Trophoblast cell (in vitro differentiated cells and primary cell): Measurements from ENCODE around the gene MAP4K2.

ENCODE experiments used
- DNase-seq, 2 donors: peaks; one replicate each; pipeline ENCODE4 v3.0.0-alpha.2; 2016
- H2AFZ ChIP-seq: 2 replicates; pipeline ENCODE4 v1.6.1; 2013; ENCODE audit warnings: low read length, moderate library complexity, mild to moderate bottlenecking; ENCODE audit not compliant: insufficient read depth, poor library complexity
- H2AK5ac ChIP-seq: 2 replicates; pipeline ENCODE4 v1.6.1; 2013; ENCODE audit warnings: mild to moderate bottlenecking, low read length
- H2BK120ac ChIP-seq: 2 replicates; pipeline ENCODE4 v1.6.1; 2013; ENCODE audit warnings: low read length, mild to moderate bottlenecking, moderate library complexity; ENCODE audit not compliant: insufficient read depth, poor library complexity
- H2BK12ac ChIP-seq: 2 replicates; pipeline ENCODE4 v1.6.1; 2013; ENCODE audit warnings: mild to moderate bottlenecking, low read length, moderate library complexity
- H2BK5ac ChIP-seq: 2 replicates; pipeline ENCODE4 v1.6.1; 2013; ENCODE audit warnings: low read length, low read depth, moderate library complexity, mild to moderate bottlenecking; ENCODE audit not compliant: poor library complexity
- H3K14ac ChIP-seq: 2 replicates; pipeline ENCODE4 v1.6.1; 2013; ENCODE audit warnings: mild to moderate bottlenecking, low read length
- H3K18ac ChIP-seq: 2 replicates; pipeline ENCODE4 v1.6.1; 2013; ENCODE audit warnings: mild to moderate bottlenecking, low read length
- H3K23ac ChIP-seq: 2 replicates; pipeline ENCODE4 v1.6.1; 2013; ENCODE audit warnings: low read length
- H3K27ac ChIP-seq: 2 replicates; pipeline ENCODE4 v1.5.1; 2013; ENCODE audit warnings: low read depth, mild to moderate bottlenecking, inconsistent platforms, low read length, moderate library complexity
- H3K27me3 ChIP-seq: 2 replicates; pipeline ENCODE4 v1.6.1; 2013; ENCODE audit warnings: inconsistent platforms, mild to moderate bottlenecking, low read length, moderate library complexity; ENCODE audit not compliant: insufficient read depth
- H3K36me3 ChIP-seq, 2 experiments: 1 replicate in 1 of 2; 2 replicates in 1 of 2; pipeline ENCODE4 v1.6.1; 2013; ENCODE audit warnings: low read length in 2 of 2, mild to moderate bottlenecking in 2 of 2, moderate library complexity in 1 of 2; ENCODE audit not compliant: insufficient read depth in 2 of 2, control insufficient read depth in 1 of 2
- H3K4ac ChIP-seq: 2 replicates; pipeline ENCODE4 v1.6.1; 2013; ENCODE audit warnings: low read depth, mild to moderate bottlenecking, low read length, moderate library complexity
- H3K4me1 ChIP-seq, 2 experiments: 1 replicate in 1 of 2; 2 replicates in 1 of 2; pipeline ENCODE4 v1.6.1; 2013; ENCODE audit warnings: low read length in 2 of 2, mild to moderate bottlenecking in 2 of 2, moderate library complexity in 1 of 2; ENCODE audit not compliant: insufficient read depth in 2 of 2, control insufficient read depth in 1 of 2
- H3K4me2 ChIP-seq: 2 replicates; pipeline ENCODE4 v1.6.1; 2013; ENCODE audit warnings: inconsistent platforms, mild to moderate bottlenecking, low read length, moderate library complexity
- H3K4me3 ChIP-seq: 2 replicates; pipeline ENCODE4 v1.5.1; 2013; ENCODE audit warnings: mild to moderate bottlenecking, low read depth, low read length, inconsistent platforms
- H3K79me1 ChIP-seq: one replicate; pipeline ENCODE4 v1.6.1; 2013; ENCODE audit warnings: low read length
- H3K79me2 ChIP-seq: 2 replicates; pipeline ENCODE4 v1.6.1; 2013; ENCODE audit warnings: low read length, mild to moderate bottlenecking; ENCODE audit not compliant: control insufficient read depth, insufficient read depth, poor library complexity
- H3K9ac ChIP-seq: 2 replicates; pipeline ENCODE4 v1.6.1; 2013; ENCODE audit warnings: mild to moderate bottlenecking, low read length
- H3K9me3 ChIP-seq: 2 replicates; pipeline ENCODE4 v1.6.1; 2013; ENCODE audit warnings: low read depth, mild to moderate bottlenecking, control low read depth, inconsistent platforms, low read length; ENCODE audit not compliant: insufficient read depth
- H4K12ac ChIP-seq: 2 replicates; pipeline ENCODE4 v1.6.1; 2013; ENCODE audit warnings: low read depth, mild to moderate bottlenecking, low read length, moderate library complexity
- H4K8ac ChIP-seq: 2 replicates; pipeline ENCODE4 v1.6.1; 2013; ENCODE audit warnings: low read depth, mild to moderate bottlenecking, low read length, moderate library complexity
- H4K91ac ChIP-seq: one replicate; pipeline ENCODE4 v1.6.1; 2013; ENCODE audit warnings: low read depth, mild to moderate bottlenecking, low read length, moderate library complexity
- WGBS: extraction: QIAGEN DNeasy Blood & Tissue Kit; methylation state at CpG from one replicate; pipeline ENCODE4 v1.1.7; 2013; ENCODE audit warnings: missing lambda C conversion rate; ENCODE audit not compliant: insufficient read length, insufficient coverage; ENCODE audit errors: extremely low coverage; 5-methylcytosine and 5-hydroxymethylcytosine counted together

MAP4K2 gene

DNA sequence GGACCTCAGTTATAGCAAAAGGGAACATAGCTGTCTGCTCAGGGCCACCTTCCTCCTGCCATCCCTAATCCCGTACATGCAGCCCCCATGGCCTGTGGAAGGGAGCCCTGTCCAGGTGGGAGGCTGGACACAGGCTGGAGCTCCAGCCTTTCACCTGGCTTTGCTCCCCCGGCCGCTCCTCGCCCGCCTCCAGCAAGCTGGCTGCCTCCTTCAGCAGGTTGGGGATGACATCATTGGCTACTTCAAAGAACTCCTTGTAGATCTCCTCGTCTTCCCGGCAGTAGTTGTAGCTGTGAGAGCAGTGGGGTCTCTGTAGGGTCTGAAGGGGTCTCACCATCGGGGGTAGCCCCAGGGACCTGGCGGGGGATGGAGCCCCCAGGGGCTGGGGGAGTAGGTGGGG, 2.5 kb upstream of the MAP4K2 start:
- Histone ChIP-seq H4K12ac (no peak overlapping the region), H2AFZ (no peak overlapping the region), H3K23ac (no peak overlapping the region), H3K4me3 (no peak overlapping the region), H4K91ac (no peak overlapping the region), H3K4ac (no peak overlapping the region), H3K79me2 (peaks cover 3% of the 10 kb centered on the region), H4K8ac (no peak overlapping the region), H3K4me2 (no peak overlapping the region), H3K79me1 (peaks cover 16% of the 10 kb centered on the region), H3K9me3 (no peaks in the 10 kb centered on the region), H3K27me3 (no peaks in the 10 kb centered on the region), H2BK120ac (no peak overlapping the region), H3K9ac (no peak overlapping the region), H2BK5ac (no peak overlapping the region), H3K18ac (no peak overlapping the region), H2AK5ac (no peak overlapping the region), H3K27ac (no peak overlapping the region), H3K14ac (no peak overlapping the region), H3K36me3 (peaks cover 39 to 43% of the 10 kb centered on the region in 2 experiments), H2BK12ac (no peak overlapping the region), H3K4me1 (peaks cover 10 to 20% of the 10 kb centered on the region in 2 experiments)
- DNase-seq, result no peak
- WGBS, result no CpG with 5 or more reads among the region's 9 CpGs

DNA sequence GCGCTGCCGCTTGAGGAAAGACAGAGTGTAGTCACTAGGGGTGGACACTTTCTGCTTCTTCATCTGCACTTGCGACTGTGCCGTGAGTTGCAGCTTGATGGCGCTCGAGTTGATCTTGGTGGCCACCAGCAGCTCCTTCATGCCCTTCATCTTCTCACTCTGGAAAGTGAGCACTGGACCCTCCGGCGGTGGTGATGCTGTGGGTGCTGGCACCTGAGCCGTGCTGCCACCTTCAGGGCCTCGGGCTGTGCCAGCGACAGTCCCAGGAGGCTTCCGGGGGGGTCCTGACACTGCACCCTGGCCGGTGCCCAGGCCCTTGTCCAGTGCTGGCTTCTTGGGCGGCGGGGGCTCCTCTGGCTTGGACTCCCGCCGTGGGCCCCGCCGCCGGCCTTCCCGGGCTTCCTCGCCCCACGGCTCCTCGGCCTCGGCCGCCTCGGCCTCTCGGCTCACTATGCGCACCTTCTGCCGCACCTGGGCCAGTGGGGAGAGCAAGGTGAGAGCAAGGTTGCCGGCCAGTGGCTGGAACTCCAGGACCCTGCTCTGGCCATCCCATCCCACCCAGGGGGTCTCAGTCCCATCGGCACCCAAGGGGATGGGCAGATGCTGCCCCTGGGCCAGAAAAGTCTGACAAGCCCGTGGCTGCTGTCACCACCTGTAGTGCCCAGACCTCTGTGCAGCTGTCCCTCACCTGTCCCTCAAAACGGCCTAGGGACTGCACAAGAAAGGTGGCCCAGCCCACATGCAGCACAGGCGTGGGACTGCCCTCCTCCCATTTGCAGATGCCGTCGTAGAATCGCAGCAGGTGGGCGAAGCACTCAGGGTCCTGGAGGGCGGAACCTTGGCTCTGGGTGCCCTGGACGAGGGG, 1.6 kb upstream of the MAP4K2 start:
- H2BK12ac ChIP-seq, result no peak overlapping the region
- no peak overlapping the region for H2BK120ac ChIP-seq
- H3K27me3 ChIP-seq, result no peaks in the 10 kb centered on the region

DNA sequence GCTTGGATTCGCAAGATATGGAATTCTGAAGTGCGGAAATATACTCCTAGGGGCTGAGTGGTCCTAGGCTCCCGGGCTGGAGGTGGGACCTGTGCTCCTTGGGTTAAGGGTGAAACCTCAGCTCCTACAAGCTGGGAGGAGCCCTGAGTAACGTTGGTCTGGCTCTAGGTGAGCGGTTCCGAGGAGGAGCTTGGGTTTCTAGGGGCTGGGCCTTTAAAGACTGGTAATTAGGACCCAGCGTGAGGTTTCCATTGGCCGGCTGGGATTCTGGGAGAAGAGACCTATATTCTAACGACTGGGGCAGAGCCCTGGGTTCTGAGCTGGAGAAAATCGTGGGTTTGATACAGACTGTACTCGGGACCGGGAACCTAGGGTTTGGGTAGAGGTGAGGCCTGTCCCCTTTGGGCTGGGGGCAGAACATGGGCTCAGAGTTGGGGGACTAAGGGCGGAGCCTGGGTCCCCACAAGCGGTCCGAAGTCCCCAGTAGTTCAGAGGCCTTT, 882 bp upstream of the MAP4K2 start:
- no peak overlapping the region for H3K14ac ChIP-seq
- peaks cover 50 to 52% of the 10 kb centered on the region in 2 experiments for H3K36me3 ChIP-seq
- H3K27ac ChIP-seq, result peak overlapping the region; percentile 52
- no peaks in the 10 kb centered on the region for H3K27me3 ChIP-seq
- no peak overlapping the region for H2BK12ac ChIP-seq
- H3K23ac ChIP-seq, result no peak overlapping the region
- no peak overlapping the region for H3K4ac ChIP-seq
- H2BK120ac ChIP-seq, result no peak overlapping the region
- no peak overlapping the region for H3K9ac ChIP-seq
- no peak overlapping the region for H3K18ac ChIP-seq
- no peaks in the 10 kb centered on the region for H3K79me2 ChIP-seq
- H4K12ac ChIP-seq, result no peak overlapping the region
- peaks cover 11% of the 10 kb centered on the region for H3K79me1 ChIP-seq
- H2AK5ac ChIP-seq, result no peak overlapping the region
- no peak overlapping the region for H2BK5ac ChIP-seq
- peak overlapping the region; percentile 20 for H2AFZ ChIP-seq
- no peaks in the 10 kb centered on the region for H3K9me3 ChIP-seq
- peak overlapping the region; percentile 77 for H3K4me2 ChIP-seq
- no peak overlapping the region for H4K91ac ChIP-seq
- peak overlapping the region; percentile 47 for H4K8ac ChIP-seq
- H3K4me1 ChIP-seq, result peaks cover 8 to 15% of the 10 kb centered on the region in 2 experiments
- H3K4me3 ChIP-seq, result no peak overlapping the region
- no CpG with 5 or more reads among the region's 15 CpGs for WGBS
- peak in 1 of 2 donors; percentile 35 for DNase-seq

More for the DNA sequence above, 1.6 kb upstream of the MAP4K2 start:
- H2AFZ ChIP-seq, result no peak overlapping the region
- H2AK5ac ChIP-seq, result no peak overlapping the region
- H3K27ac ChIP-seq, result no peak overlapping the region
- H3K18ac ChIP-seq, result no peak overlapping the region
- H2BK5ac ChIP-seq, result no peak overlapping the region
- WGBS, result no CpG with 5 or more reads among the region's 41 CpGs
- no peak overlapping the region for H4K8ac ChIP-seq
- no peak overlapping the region for H3K4me3 ChIP-seq
- peaks cover 9 to 20% of the 10 kb centered on the region in 2 experiments for H3K4me1 ChIP-seq
- H3K14ac ChIP-seq, result no peak overlapping the region
- no peak for DNase-seq
- H3K4me2 ChIP-seq, result no peak overlapping the region
- H3K23ac ChIP-seq, result no peak overlapping the region
- H3K79me2 ChIP-seq, result peaks cover 1% of the 10 kb centered on the region
- no peak overlapping the region for H3K9ac ChIP-seq
- H4K91ac ChIP-seq, result no peak overlapping the region
- H3K36me3 ChIP-seq, result peaks cover 44 to 46% of the 10 kb centered on the region in 2 experiments
- H3K9me3 ChIP-seq, result no peaks in the 10 kb centered on the region
- no peak overlapping the region for H4K12ac ChIP-seq
- H3K79me1 ChIP-seq, result peaks cover 11% of the 10 kb centered on the region
- H3K4ac ChIP-seq, result no peak overlapping the region

DNA sequence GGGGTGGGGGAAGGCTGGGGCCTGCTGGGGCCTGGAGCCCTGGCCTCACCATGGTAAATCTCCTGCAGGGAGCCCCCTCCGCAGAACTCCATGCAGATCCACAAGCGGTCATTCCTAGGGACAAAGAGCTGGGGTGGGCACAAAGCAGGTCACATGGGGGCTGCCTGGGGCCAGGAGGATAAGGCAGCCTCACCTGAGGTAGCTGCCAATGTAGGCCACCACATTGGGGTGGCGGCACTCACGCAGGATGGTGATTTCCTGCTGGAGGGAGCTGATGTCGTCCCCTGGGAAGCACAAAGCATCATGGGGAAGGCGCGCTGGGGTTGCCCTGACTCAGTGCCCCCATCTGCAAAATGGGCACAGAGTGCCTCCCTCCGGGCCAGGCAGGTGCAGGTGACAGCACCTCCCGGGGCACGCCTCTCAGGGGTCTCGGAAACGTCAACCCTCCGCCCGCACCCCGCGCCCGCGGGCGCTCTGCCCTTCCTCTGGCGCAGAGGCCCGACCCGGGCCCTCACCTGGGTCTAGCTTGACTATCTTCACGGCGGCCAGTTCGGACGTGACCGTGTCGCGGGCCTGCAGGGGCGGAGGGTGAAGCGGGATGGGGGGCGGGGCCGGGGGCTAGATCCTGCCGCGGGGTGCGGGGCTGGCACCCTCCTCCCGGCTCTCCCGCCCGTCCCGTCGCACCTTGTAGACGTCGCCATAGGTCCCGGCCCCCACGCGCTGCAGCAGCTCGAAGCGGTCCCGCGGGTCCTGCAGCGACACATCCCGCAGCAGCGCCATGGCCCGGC, 450 bp downstream of the MAP4K2 start:
- peaks cover 46 to 48% of the 10 kb centered on the region in 2 experiments for H3K36me3 ChIP-seq
- peak overlapping the region; percentile 38 for H3K14ac ChIP-seq
- H3K23ac ChIP-seq, result no peak overlapping the region
- H2BK12ac ChIP-seq, result peak overlapping the region; percentile 37
- no peak overlapping the region for H2BK120ac ChIP-seq
- peaks cover 8 to 15% of the 10 kb centered on the region in 2 experiments for H3K4me1 ChIP-seq
- H2BK5ac ChIP-seq, result no peak overlapping the region
- peak overlapping the region; percentile 76 for H3K4me2 ChIP-seq
- DNase-seq, result peak in 1 of 2 donors; percentile 26
- H3K4ac ChIP-seq, result no peak overlapping the region
- peak overlapping the region; percentile 60 for H3K18ac ChIP-seq
- no CpG with 5 or more reads among the region's 54 CpGs for WGBS
- peak overlapping the region; percentile 75 for H4K12ac ChIP-seq
- peaks cover 11% of the 10 kb centered on the region for H3K79me1 ChIP-seq
- H3K9ac ChIP-seq, result peak overlapping the region; percentile 8
- H2AFZ ChIP-seq, result peak overlapping the region; percentile 48
- H3K27ac ChIP-seq, result no peak overlapping the region
- peak overlapping the region; percentile 75 for H2AK5ac ChIP-seq
- H3K9me3 ChIP-seq, result no peaks in the 10 kb centered on the region
- peak overlapping the region; percentile 80 for H3K4me3 ChIP-seq
- peak overlapping the region; percentile 55 for H4K8ac ChIP-seq
- no peaks in the 10 kb centered on the region for H3K79me2 ChIP-seq
- H3K27me3 ChIP-seq, result no peaks in the 10 kb centered on the region
- peak overlapping the region; percentile 36 for H4K91ac ChIP-seq
